ENCODE results near the gene TSHZ2.

DNA sequence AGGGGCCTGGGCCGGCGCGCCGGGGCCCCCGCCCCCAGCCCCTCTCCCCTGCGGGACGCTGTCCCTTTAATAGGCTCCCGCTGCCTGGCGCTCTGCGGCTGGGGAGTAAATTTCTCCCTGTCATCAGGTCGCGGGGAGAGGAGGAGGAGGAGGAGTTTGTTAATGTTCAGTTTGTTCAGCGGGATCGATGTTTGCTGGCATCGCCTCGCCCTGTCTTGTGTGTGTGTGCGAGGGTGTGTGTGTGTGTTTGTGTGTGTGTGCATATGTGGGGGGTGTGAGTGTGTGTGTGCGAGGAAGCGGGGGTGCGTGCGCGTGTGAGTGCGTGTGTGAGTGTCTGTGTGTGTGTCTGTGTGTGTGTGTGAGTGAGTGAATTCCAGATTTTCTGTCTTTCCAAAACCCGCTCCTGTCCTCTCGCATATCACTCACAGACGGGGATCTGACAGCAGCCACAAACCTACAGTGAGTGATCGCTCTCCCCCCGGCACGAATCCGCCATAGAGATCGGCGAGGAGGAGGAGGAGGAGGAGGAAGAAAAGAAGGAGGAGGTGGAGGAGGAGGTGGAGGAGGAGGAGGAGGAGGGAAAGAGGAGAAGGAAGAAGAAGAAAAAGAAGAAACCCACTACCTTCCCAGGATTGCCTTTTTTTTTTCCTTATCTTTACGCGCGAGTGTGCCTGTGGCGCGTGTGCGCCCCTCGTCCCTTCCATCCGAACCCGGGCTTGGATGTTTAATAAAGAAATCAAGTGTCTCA is at the start of gene TSHZ2:
- TF ChIP-seq CTCF (IDR thresholded peaks at IDR 0.05 in 2 of 3, conservative IDR thresholded peaks at IDR 0.05 in 1 of 3; ENCODE audit: borderline replicate concordance in 1 of 3, insufficient read depth in 1 of 3, low read depth in 2 of 3, low read length in 2 of 3): no peak
- no peak for TF ChIP-seq ZFX (IDR thresholded peaks at IDR 0.05)
- TF ChIP-seq SIN3A (IDR thresholded peaks at IDR 0.05; ENCODE audit: low read depth): no peak
- TF ChIP-seq POLR2A (IDR thresholded peaks at IDR 0.05; ENCODE audit: borderline replicate concordance, extremely low read depth, insufficient read depth, insufficient read length): no peak
- TF ChIP-seq, protein P1, sequence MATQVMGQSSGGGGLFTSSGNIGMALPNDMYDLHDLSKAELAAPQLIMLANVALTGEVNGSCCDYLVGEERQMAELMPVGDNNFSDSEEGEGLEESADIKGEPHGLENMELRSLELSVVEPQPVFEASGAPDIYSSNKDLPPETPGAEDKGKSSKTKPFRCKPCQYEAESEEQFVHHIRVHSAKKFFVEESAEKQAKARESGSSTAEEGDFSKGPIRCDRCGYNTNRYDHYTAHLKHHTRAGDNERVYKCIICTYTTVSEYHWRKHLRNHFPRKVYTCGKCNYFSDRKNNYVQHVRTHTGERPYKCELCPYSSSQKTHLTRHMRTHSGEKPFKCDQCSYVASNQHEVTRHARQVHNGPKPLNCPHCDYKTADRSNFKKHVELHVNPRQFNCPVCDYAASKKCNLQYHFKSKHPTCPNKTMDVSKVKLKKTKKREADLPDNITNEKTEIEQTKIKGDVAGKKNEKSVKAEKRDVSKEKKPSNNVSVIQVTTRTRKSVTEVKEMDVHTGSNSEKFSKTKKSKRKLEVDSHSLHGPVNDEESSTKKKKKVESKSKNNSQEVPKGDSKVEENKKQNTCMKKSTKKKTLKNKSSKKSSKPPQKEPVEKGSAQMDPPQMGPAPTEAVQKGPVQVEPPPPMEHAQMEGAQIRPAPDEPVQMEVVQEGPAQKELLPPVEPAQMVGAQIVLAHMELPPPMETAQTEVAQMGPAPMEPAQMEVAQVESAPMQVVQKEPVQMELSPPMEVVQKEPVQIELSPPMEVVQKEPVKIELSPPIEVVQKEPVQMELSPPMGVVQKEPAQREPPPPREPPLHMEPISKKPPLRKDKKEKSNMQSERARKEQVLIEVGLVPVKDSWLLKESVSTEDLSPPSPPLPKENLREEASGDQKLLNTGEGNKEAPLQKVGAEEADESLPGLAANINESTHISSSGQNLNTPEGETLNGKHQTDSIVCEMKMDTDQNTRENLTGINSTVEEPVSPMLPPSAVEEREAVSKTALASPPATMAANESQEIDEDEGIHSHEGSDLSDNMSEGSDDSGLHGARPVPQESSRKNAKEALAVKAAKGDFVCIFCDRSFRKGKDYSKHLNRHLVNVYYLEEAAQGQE (IDR thresholded peaks at IDR 0.05; ENCODE audit: low read depth): no peak
- no peak for TF ChIP-seq EZH2 (IDR thresholded peaks at IDR 0.05)
- TF ChIP-seq SP1 (IDR thresholded peaks at IDR 0.05; ENCODE audit: low read depth): no peak
- TF ChIP-seq JUND (IDR thresholded peaks at IDR 0.05): no peak
- TF ChIP-seq RAD21 (IDR thresholded peaks at IDR 0.05; ENCODE audit: low read depth): no peak
- no peak for TF ChIP-seq POLR2AphosphoS5 (IDR thresholded peaks at IDR 0.05; ENCODE audit: low read depth, low read length)
- TF ChIP-seq SRF (IDR thresholded peaks at IDR 0.05; ENCODE audit: low read depth): no peak
- TF ChIP-seq EZH2phosphoT487 (IDR thresholded peaks at IDR 0.05; ENCODE audit: borderline replicate concordance): no peak
- TF ChIP-seq ZNF274 (IDR thresholded peaks at IDR 0.05; ENCODE audit: low read depth, low read length): no peak
- no peak for TF ChIP-seq TCF7L2 (IDR thresholded peaks at IDR 0.05; ENCODE audit: borderline replicate concordance, extremely low read depth, insufficient read depth, insufficient read length)

Measured in HCT116 (cell line).